ENCODE results near the gene RAB36. TPM values are rescaled to one million over a fixed set of nuclear protein-coding genes. Genes with fewer than 3 reads are reported as not detected.

Gene RAB36
- total RNA-seq, 1 experiment from 2014 or later = 1.4 TPM

- Histone ChIP-seq H2BK15ac (ENCODE audit: low read depth, low read length) (no peak overlapping the region), H3K4ac (ENCODE audit: low read depth, low read length) (no peak overlapping the region), H2BK5ac (ENCODE audit: insufficient read length, low read length) (no peak overlapping the region), H2BK12ac (ENCODE audit: insufficient read length, low read depth, low read length) (no peak overlapping the region), H2AFZ (ENCODE audit: low read length) (no peak overlapping the region), H3K4me1 (ENCODE audit: insufficient read depth, low read length) (no peaks in the 10 kb centered on the region), H3K4me2 (ENCODE audit: insufficient read depth, insufficient read length, low read length) (no peak overlapping the region), H3K27me3 (ENCODE audit: insufficient read depth, low read length) (no peaks in the 10 kb centered on the region; the same call in 1 of the 2 replicates), H4K20me1 (ENCODE audit: control insufficient read depth, insufficient read depth, insufficient read length) (no peaks in the 10 kb centered on the region), H4K8ac (replicated peaks; ENCODE audit: insufficient read length, low read depth, low read length) (no peak overlapping the region), H4K5ac (ENCODE audit: insufficient read length, low read depth, low read length) (no peak overlapping the region), H3K23ac (ENCODE audit: insufficient read length, low read depth, low read length) (no peak overlapping the region), H2AK5ac (ENCODE audit: insufficient read length, low read length) (no peak overlapping the region), H3K56ac (ENCODE audit: insufficient read length, low read depth, low read length) (no peak overlapping the region), H3K79me2 (ENCODE audit: insufficient read depth, low read length) (no peaks in the 10 kb centered on the region), H3T11ph (ENCODE audit: low read length) (no peak overlapping the region), H3K79me1 (ENCODE audit: insufficient read depth, low read depth, low read length, poor library complexity, severe bottlenecking) (no peaks in the 10 kb centered on the region), H3K14ac (ENCODE audit: insufficient read depth, low read length) (no peak overlapping the region; the same call in 1 of the 2 replicates), H3K9me3 (ENCODE audit: control insufficient read depth, low read depth, low read length) (no peaks in the 10 kb centered on the region), H3K18ac (ENCODE audit: insufficient read length, low read depth, low read length) (no peak overlapping the region), H2BK120ac (ENCODE audit: low read depth, low read length, poor library complexity, severe bottlenecking) (no peak overlapping the region), H3K9ac (ENCODE audit: extremely low read depth, insufficient read length, low read length) (no peak overlapping the region), H3K23me2 (ENCODE audit: insufficient read length, low read depth, low read length, poor library complexity, severe bottlenecking) (no peaks in the 10 kb centered on the region), H3K27ac (ENCODE audit: insufficient read length, low read depth, low read length) (no peak overlapping the region), H2BK20ac (ENCODE audit: low read depth, low read length, poor library complexity, severe bottlenecking) (no peak overlapping the region), H4K91ac (ENCODE audit: insufficient read length, low read depth, low read length) (no peak overlapping the region)
- Mint-ChIP-seq H3K4me3 (no peak overlapping the region), H3K4me1 (peaks cover 10 to 17% of the 10 kb centered on the region in 2 experiments; a peak in 3 of 4 replicates), H3K27me3 (ENCODE audit: low read depth) (peaks cover 59% of the 10 kb centered on the region), H3K9me3 (no peaks in the 10 kb centered on the region), H3K36me3 (ENCODE audit: insufficient read depth in 1 of 3, low read depth in 3 of 3) (peaks cover 0 to 6% (median 0%) of the 10 kb centered on the region in 3 experiments; a peak in 3 of 7 replicates), H3K27ac (no peak overlapping the region; a peak in 1 of 7 replicates)
- no peak for TF ChIP-seq CTCF (conservative IDR thresholded peaks at IDR 0.05)
- DNase-seq = no peak
- WGBS (ENCODE audit: extremely low coverage, insufficient read length, low lambda C conversion rate) = no CpG with 5 or more reads among the region's 7 CpGs
Measured at GRCh38 chr22:23120415-23120899, 24.8 kb upstream of the RAB36 start.
